Measurements from ENCODE around the gene MPHOSPH8.
"Not testable (repeated sequence)": the region's sequence is repeated elsewhere in the genome, so short reads cannot be mapped to it uniquely, and the experiment has no call there.

- TF ChIP-seq EZH2 (IDR thresholded peaks at IDR 0.05; ENCODE audit: borderline replicate concordance, low read length); CTCF (conservative IDR thresholded peaks at IDR 0.05 in 1 of 2, IDR thresholded peaks at IDR 0.05 in 1 of 2; ENCODE audit: extremely low read depth in 1 of 2, insufficient read depth in 1 of 2, low read depth in 1 of 2, low read length in 2 of 2): not testable (repeated sequence)
Measured at GRCh38 chr13:19701619-19702018, 68.2 kb downstream of the MPHOSPH8 start.

All from mammary epithelial cell (primary cell).